ENCODE measurements around the gene PWWP2B. TPM values are rescaled to one million over a fixed set of nuclear protein-coding genes. Genes with fewer than 3 reads are reported as not detected.

PWWP2B gene
- total and polyA plus RNA-seq, 2 of the 4 experiments (the other 2 are of a cell fraction) = 1.7 to 2.2 TPM

- H4K5ac ChIP-seq (ENCODE audit: low read depth, low read length) = no peak overlapping the region
- H3K27me3 ChIP-seq (ENCODE audit: control insufficient read depth, insufficient read depth, low read length) = no peaks in the 10 kb centered on the region
- H3K14ac ChIP-seq (replicated peaks; ENCODE audit: low read depth, low read length) = no peak overlapping the region
- no peak overlapping the region for H2AFZ ChIP-seq (replicated peaks; ENCODE audit: low read length, poor library complexity)
- H3K23ac ChIP-seq (ENCODE audit: low read depth, low read length) = no peak overlapping the region
- H4K8ac ChIP-seq (ENCODE audit: low read depth in 2 of 2, low read length in 2 of 2) = no peak overlapping the region
- no peak overlapping the region for H3K56ac ChIP-seq (ENCODE audit: extremely low read depth, insufficient read depth, low read length)
- intact Hi-C loops (cut with micrococcal nuclease) (no loop called here), in situ Hi-C loops (cut with MboI; ENCODE audit: low sequenced_read_pairs) (no loop called here), dilution Hi-C loops (cut with HindIII; ENCODE audit: low sequenced_read_pairs, unreplicated experiment) (no loop called here)
- H3K18ac ChIP-seq (ENCODE audit: low read depth, low read length) = no peak overlapping the region
- H3K4ac ChIP-seq (ENCODE audit: low read depth, low read length) = no peak overlapping the region
- H4K91ac ChIP-seq (ENCODE audit: insufficient read depth, low read depth, low read length) = no peak overlapping the region
- BruUV-seq (replicated peaks) = no TSS peak
- ATAC-seq (ENCODE audit: low read depth) (no peak), DNase-seq (no peak)
- TF ChIP-seq CTCF (conservative IDR thresholded peaks at IDR 0.05; ENCODE audit: low read depth, low read length) (no peak), RCOR1 (IDR thresholded peaks at IDR 0.05; ENCODE audit: insufficient replicate concordance, low read length) (no peak), MAFK (IDR thresholded peaks at IDR 0.05; ENCODE audit: low read depth, low read length) (no peak), RAD21 (IDR thresholded peaks at IDR 0.05; ENCODE audit: low read length) (no peak), NFE2L2 (IDR thresholded peaks at IDR 0.05; ENCODE audit: low read depth, low read length) (no peak), POLR2A (IDR thresholded peaks at IDR 0.05; ENCODE audit: low read depth, low read length) (no peak), FOS (IDR thresholded peaks at IDR 0.05; ENCODE audit: low read depth, low read length) (no peak), MAZ (IDR thresholded peaks at IDR 0.05; ENCODE audit: borderline replicate concordance, low read depth, low read length) (no peak), RFX5 (IDR thresholded peaks at IDR 0.05; ENCODE audit: low read depth, low read length) (no peak), ELK1 (IDR thresholded peaks at IDR 0.05; ENCODE audit: borderline replicate concordance, low read depth, low read length) (no peak), CHD1 (IDR thresholded peaks at IDR 0.05; ENCODE audit: low read depth, low read length) (no peak), CEBPB (IDR thresholded peaks at IDR 0.05; ENCODE audit: low read depth, low read length) (no peak), BHLHE40 (IDR thresholded peaks at IDR 0.05; ENCODE audit: low read depth, low read length) (no peak), SMC3 (IDR thresholded peaks at IDR 0.05; ENCODE audit: low read depth, low read length) (no peak), MXI1 (IDR thresholded peaks at IDR 0.05; ENCODE audit: borderline replicate concordance, low read depth, low read length) (no peak), USF2 (IDR thresholded peaks at IDR 0.05; ENCODE audit: low read depth, low read length) (no peak)
- H2BK5ac ChIP-seq (ENCODE audit: low read depth, low read length, poor library complexity, severe bottlenecking) = no peak overlapping the region
- no peak overlapping the region for H2BK20ac ChIP-seq (ENCODE audit: low read depth, low read length)
- no peaks in the 10 kb centered on the region for H3K9me3 ChIP-seq (ENCODE audit: control insufficient read depth, insufficient read depth, low read length)
- H2AK9ac ChIP-seq (replicated peaks; ENCODE audit: low read depth, low read length, poor library complexity) = no peak overlapping the region
- H3K79me1 ChIP-seq (ENCODE audit: low read depth in 1 of 2, low read length in 2 of 2) = no peaks in the 10 kb centered on the region
- 0 out of 2 replicates have a peak, but pooled peaks cover 2% of the 10 kb centered on the region for H3K9me1 ChIP-seq (ENCODE audit: insufficient read depth, low read length)
- no peak overlapping the region for H2BK15ac ChIP-seq (ENCODE audit: low read depth, low read length)
- 100% methylated on average over 6 of the region's 13 CpGs; no CpG with 5 or more reads in 1 of the 2 experiments for WGBS, 2 experiments (ENCODE audit: extremely low coverage in 2 of 2, insufficient read length in 1 of 2)
- peaks cover 6% of the 10 kb centered on the region; the same call in 1 of the 2 replicates for H3K36me3 ChIP-seq (ENCODE audit: control insufficient read depth, insufficient read depth, low read length)
- no peak overlapping the region for H3K4me3 ChIP-seq (ENCODE audit: insufficient read depth, low read depth, low read length)
- H4K20me1 ChIP-seq (ENCODE audit: insufficient read depth, low read length) = no peaks in the 10 kb centered on the region
- H2BK120ac ChIP-seq (ENCODE audit: low read depth, low read length) = no peak overlapping the region
- CTCF ChIA-PET = interaction anchor here (1.0 kb wide), 1 partner anchor 9 kb away, joined by 4 read pairs; no protein-coding TSS in a partner anchor
- POLR2A ChIA-PET (ENCODE audit: unreplicated experiment) = no interaction called here
- H3K9ac ChIP-seq (ENCODE audit: low read depth, low read length) = no peak overlapping the region
- H3K4me1 ChIP-seq (ENCODE audit: control insufficient read depth, insufficient read depth, low read length) = no peaks in the 10 kb centered on the region
- H3K27ac ChIP-seq (ENCODE audit: insufficient read depth, low read length) = no peak overlapping the region
- no peak overlapping the region for H3K4me2 ChIP-seq (ENCODE audit: low read depth, low read length)
- H2AK5ac ChIP-seq (ENCODE audit: low read depth, low read length) = no peak overlapping the region
Measured at GRCh38 chr10:132369636-132370185, 27.3 kb upstream of the PWWP2B start.

Data from IMR-90 (cell line).